Muscle of arm (tissue), 12 donors: ENCODE data around the gene RBFOX2. TPM values are rescaled to one million over a fixed set of nuclear protein-coding genes. Genes with fewer than 3 reads are reported as not detected.

Experiments used
- DNase-seq: peaks from one replicate; pipeline ENCODE4 v3.0.0-alpha.2; 2013
- polyA plus RNA-seq, 12 donors: library from polyadenylated mRNA; unstranded; fragments of 120-200 nt; gene quantifications; one replicate each; pipeline ENCODE4 v1.2.1, GENCODE V29; 2013; ENCODE audit not compliant: insufficient read length in 12 of 12

Gene RBFOX2
- polyA plus RNA-seq, 12 donors, result 180 to 394 (median 218) TPM

GRCh38 chr22:35978889-35979288 is 49.7 kb downstream of the RBFOX2 start:
- no peak for DNase-seq

GRCh38 chr22:35978201-35978600 is 50.4 kb downstream of the RBFOX2 start:
- DNase-seq, result no peak

DNA sequence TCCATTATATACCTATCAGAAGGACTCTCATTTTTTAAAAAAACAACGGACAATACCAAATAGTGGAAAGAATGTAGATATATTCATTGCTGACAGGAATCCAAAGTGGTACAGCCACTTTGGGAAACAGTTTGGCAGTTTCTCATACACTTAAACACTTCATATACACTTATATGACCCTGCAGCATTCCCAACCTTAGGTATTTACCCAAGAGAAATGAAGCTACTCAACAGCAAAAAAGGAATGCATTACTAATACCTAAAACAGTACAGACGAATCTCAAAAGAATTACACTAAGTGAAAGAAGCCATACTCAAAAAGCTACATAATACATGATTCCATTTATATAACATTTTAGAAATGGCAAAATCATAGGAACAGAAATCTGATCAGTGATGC is 51.5 kb downstream of the RBFOX2 start:
- DNase-seq, result no peak

DNA sequence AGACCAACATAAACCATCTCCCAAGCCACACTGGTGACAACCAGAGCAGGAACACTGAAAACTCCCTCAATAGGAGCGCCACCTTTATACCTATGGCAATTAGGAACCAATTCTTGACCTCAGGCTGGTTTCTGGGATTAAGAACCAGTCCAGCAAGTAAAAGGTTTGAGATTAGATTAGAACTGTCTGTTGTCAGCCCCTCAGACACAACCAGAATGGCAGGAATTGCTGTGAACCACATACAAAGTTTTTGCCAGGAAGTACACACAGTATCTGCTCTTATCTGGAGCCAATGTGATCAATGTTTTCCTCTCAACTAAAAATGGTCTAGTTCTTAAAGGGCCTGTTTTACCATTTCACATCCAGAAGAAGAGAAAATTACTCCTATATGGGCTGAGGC is 55.2 kb downstream of the RBFOX2 start:
- no peak for DNase-seq

DNA sequence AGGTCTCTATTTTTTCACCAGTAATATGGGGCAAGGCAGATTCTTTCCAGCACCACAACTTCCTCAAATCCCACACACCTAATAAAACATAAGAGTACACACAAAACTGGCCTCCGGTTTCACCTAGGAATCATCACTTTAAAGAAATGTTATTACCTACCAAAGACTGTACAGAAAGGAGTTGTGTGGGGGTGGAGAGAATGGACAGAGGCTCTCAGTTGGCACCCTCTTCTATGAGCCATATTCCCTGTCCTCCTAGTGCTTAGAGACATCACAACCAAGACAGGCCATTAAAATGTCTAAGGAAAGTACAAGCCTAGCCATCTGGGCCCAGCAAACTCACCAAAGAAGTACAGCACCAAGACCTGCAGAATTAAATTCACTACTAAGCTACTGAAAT is 56.1 kb downstream of the RBFOX2 start:
- DNase-seq, result no peak

GRCh38 chr22:35971456-35972119 is 57.0 kb downstream of the RBFOX2 start:
- DNase-seq, result peak; percentile 90

GRCh38 chr22:35970616-35971455 is 57.8 kb downstream of the RBFOX2 start:
- no peak for DNase-seq

DNA sequence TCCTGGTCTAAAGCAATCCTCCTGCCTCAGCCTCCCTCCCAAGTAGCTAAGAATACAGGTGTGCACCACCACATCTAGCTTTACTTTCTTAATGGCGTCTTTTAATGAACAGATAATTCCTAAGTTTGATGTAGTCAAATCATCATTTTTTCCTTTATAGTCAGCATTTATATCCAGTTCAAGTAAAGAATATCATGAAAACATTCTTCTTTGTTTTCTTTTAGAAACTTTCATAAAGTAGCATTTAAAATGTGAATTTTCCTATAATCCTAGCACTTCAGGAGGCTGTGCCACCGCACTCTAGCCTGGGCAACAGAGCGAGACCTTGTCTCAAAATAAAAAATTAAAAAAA is 61.6 kb downstream of the RBFOX2 start:
- DNase-seq, result no peak

- no peak for DNase-seq
Measured at GRCh38 chr22:35966314-35967045, 62.1 kb downstream of the RBFOX2 start.

- DNase-seq, result no peak
Measured at GRCh38 chr22:35963237-35963810, 65.3 kb downstream of the RBFOX2 start.

GRCh38 chr22:35961480-35962295 is 66.9 kb downstream of the RBFOX2 start:
- DNase-seq, result peak; percentile 79

DNA sequence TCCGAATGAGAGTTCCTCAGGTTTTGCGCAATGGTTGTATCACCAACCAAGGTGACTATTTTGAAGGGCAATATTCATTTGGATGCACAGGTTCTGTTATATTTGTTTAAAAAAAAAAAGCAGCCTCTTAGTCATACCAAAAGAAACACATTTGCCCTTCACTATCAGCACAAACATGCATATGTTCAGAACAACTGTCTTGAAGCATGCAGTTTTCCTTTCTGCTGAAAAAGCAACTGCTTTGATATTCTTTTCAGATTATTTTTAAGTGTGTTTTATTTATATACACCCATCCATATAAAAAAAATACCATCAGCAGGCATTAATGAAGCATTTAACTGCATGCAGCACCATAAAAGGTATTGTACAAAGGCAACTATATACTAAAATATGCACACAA is 67.8 kb downstream of the RBFOX2 start:
- DNase-seq, result no peak

DNA sequence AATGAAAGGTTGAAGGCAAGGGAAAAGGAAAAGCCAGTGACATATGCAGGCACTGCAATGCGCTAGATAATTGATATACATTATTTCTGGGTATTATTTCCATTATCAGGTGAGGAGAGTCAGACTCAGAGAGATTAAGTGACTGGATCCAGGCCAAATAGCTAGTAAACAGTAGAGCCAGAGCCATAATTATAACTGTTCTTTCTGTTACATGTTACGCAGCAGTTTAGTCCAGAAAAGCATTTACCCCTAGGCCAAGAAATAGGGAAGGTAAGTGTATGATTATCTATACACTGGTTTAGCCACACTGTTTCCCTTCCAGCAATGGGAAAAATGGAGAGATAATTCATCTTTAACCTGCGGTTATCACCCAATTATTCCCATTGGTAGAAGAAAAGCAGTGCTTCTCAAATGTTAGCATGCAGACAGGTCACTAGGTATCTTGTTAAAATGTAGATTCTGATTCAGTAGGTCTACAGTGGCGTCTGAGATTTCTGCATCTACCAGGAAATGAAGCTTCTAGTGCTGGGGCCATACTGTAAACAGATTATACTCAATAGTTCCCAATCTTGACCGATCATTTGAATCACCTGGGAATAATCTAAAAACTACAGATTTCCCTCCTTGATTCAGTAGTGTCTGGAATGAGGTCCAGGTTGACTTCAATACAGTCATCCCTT is 69.4 kb downstream of the RBFOX2 start:
- DNase-seq, result no peak

- no peak for DNase-seq
Measured at GRCh38 chr22:35958334-35958733, 70.3 kb downstream of the RBFOX2 start.

DNA sequence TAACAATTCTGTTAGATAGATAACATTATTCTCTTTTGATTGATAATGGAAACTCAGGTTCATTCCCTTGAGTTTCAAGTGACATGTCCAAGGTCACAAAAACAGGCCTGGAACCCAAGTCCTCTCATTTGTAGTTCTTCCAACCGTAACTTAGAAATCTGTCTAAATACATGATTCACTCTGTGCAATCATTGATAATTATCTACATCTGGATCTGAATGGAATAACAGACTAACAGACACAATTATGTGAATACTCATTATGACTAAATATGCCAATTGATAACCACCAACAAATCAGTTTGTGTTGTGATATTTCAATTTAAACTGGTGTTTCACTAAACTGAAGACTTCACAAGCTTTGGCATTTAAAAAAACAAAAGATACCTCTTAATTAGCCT is 71.0 kb downstream of the RBFOX2 start:
- DNase-seq, result no peak

DNA sequence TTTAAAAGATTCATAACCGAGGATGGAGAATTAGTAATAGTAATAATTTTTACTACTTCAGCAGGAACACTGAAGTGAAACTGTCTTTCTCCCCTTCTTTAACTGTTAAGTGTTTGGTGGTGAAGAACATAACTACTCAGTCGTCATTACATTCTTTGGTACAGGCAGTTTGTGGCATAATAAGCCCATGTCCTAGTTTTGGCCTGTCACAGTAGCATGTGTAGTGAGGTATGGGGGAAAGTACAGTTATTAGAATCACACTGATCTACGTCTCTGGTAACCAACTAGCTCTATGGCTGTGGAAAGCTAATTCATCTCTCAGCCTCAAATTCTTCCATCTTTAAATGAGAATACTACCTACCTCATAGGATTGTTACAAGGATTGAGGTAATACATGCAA is 71.8 kb downstream of the RBFOX2 start:
- DNase-seq, result no peak

DNA sequence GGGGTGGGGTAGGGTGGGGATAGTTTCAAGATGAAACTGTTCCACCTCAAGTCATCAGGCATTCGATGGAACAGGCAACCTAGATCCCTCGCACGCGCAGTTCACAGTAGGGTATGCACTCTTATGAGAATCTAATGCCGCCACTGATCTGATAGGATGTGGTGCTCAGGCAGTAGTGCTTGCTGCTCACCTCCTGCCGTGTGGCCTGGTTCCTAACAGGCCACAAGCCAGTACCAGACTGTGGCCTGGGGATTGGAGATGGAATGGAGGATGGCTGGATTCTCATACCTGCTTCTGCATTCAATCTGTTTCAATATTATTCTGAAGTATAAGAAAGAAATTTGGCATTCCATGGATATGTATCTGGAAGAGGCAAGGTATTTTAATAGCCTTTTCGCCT is 73.1 kb downstream of the RBFOX2 start:
- no peak for DNase-seq

- no peak for DNase-seq
Measured at GRCh38 chr22:35952576-35952975, 76.0 kb downstream of the RBFOX2 start.

- DNase-seq, result no peak
Measured at GRCh38 chr22:35950262-35950661, 78.4 kb downstream of the RBFOX2 start.

GRCh38 chr22:35949243-35949642 is 79.4 kb downstream of the RBFOX2 start:
- DNase-seq, result no peak
